HG03565 (cell line): ENCODE data around the gene KLHL6.
"Not testable (repeated sequence)": the region's sequence is repeated elsewhere in the genome, so short reads cannot be mapped to it uniquely, and the experiment has no call there.

Experiments used
- ATAC-seq: cut with Tn5 transposase; IDR thresholded peaks from one replicate; pipeline ENCODE4 v1.9.1; 2021; ENCODE audit warnings: mild to moderate bottlenecking, moderate library complexity; ENCODE audit not compliant: unreplicated experiment

Gene KLHL6

GRCh38 chr3:183488343-183488742, 67.2 kb downstream of the KLHL6 start:
- ATAC-seq: no peak

GRCh38 chr3:183487896-183488295, 67.6 kb downstream of the KLHL6 start:
- no peak for ATAC-seq

DNA sequence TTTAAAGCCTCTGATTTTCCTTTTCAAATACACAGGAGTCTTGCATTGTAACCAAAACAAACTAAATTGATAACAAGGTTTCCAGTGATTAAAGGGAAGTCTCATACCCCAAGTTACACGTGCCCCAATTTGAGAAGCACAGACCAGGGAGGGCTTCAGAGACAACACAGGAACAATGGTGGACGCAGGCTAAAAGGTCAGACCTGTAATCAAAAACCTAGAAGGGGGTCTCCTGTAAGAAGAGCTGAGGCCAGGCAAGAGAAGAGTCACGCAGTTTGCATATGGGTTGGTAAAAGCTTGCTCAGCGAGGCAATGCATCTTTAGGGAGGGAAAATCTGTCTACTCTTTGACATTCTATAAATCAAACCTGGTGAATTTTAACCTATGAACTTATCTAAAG, 68.5 kb downstream of the KLHL6 start:
- ATAC-seq: no peak

DNA sequence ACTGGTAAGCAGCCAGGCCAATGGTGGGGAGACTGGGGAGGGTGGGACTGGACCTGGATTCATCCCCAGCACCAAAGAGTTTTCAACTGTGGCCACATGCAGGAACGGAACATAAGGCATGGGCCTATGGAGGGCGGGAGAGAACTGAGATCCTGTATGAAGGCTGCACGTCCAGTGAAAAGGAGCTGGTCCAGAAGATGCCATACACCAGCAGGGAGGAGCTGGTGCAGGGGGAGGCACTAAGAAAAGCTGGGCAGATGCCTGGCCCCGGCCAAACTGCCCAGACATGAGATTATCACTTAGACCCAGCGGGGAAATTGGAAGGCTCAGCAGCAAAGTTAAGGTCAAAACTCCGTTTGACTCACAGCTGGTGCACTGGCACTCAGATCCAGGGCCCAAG, 69.0 kb downstream of the KLHL6 start:
- ATAC-seq: no peak

DNA sequence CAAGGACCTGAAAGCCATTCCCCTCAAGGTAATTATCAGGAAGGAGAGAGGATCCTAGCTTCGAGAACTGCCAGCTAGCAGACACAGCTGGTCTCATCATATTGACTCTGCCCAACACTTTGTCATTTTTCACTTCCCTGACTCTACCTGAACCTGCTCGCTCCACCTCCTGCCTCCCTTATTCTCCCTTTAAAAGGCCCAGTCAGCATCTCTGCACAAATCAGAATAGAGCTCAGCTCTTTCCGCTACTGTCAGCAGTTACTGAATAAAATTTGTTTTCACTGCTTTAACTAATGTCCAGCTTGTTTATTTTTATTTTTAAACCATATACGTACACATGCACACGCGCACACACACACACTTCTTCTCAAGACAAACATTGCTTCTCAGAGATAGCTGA, 69.9 kb downstream of the KLHL6 start:
- ATAC-seq: no peak

- no peak for ATAC-seq
Observed at GRCh38 chr3:183485093-183485492, 70.4 kb downstream of the KLHL6 start.

- ATAC-seq: no peak
Observed at GRCh38 chr3:183484431-183485075, 71.0 kb downstream of the KLHL6 start.

DNA sequence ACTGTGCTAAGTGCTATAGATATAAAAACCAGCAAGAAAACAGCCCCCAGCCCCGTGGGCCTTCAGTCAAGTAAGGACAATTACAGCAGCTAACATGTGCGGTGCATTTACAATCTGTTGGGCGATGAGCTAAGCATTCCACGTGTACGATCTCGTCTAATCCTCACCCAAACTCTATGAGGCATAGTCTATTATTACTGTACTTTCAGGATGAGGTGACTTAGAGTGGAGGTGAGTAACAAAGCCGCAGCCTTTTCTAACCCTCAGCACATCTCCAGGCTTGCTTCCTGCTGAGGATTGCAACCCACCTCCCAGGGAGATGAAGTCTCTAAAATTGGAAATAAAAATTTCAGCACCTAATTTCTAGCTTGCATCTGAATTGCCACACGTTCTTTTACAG, 73.9 kb downstream of the KLHL6 start:
- no peak for ATAC-seq

- ATAC-seq: no peak
Observed at GRCh38 chr3:183478501-183478900, 77.0 kb downstream of the KLHL6 start.

DNA sequence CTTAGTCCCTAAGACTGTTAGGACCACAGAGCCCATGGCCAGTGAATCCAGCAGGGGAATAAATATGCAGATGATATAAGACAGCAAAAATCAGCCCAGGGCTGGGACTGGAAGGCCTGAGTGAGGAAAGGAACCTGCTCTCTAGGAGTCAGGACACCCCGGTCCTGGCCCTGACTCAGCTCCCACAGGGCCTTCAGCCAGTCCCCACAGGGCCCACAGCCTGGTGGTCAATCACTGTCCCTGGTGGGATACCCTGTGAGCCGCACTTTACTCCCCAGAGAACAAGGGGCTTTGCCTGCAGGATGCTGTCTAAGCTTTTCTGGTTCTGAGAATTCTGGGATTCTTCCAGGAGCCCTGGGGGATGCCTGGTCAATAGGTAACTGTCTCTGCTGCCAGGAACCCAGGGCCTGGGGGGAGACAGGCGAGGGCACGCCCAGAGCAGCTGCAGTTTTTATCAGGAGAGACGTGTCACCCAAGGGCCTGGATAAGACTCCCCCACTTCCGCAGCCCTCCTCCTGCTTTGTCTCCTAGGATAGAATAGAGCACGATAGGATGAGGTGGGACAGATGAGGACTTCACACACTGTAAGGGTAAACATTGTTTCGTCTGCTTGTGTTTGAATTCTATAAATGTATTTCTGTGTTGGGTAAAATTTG, 77.6 kb downstream of the KLHL6 start:
- no peak for ATAC-seq

- not testable (repeated sequence) for ATAC-seq
Observed at GRCh38 chr3:183475764-183476162, 79.7 kb downstream of the KLHL6 start.

- ATAC-seq: no peak
Observed at GRCh38 chr3:183475016-183475763, 80.3 kb downstream of the KLHL6 start.

DNA sequence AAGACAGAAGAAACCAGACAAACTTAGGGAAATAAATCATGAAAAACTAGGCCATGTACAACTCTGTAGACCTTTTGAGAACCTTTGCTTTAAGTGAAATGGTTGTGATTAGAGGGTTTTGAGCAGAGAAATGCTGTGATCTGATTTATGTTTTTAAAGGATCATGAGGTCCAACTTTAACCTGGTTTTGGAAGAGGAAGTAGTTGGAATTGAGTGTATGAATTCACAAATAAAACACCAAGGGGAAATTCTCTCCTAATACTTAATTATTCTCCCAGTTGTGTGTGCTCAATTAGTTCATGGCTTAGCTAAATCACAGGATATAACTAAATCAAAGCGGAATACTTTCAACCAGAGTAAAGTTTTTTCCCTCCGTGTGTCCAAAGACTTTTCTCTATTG, 81.5 kb downstream of the KLHL6 start:
- ATAC-seq: no peak

GRCh38 chr3:183472155-183472554, 83.4 kb downstream of the KLHL6 start:
- ATAC-seq: no peak

DNA sequence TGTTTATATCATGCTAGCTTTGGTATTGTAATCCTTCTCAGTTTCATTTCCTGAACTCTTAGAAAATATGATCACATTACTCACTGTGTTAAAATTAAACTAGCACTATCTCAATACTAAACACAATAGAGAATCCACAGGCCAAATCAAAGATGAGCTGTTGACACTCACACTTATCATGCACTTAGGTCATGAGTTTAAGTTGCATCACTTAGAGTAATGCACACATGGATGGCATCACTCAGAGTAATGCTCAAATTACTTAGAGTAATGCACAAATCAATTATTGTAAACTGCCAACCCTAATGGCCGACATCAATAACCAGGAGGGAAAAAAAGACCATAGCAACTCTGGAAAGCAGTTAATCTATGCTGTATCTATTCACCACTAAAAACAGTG, 87.1 kb downstream of the KLHL6 start:
- ATAC-seq: no peak

GRCh38 chr3:183466575-183466974, 88.9 kb downstream of the KLHL6 start:
- no peak for ATAC-seq

DNA sequence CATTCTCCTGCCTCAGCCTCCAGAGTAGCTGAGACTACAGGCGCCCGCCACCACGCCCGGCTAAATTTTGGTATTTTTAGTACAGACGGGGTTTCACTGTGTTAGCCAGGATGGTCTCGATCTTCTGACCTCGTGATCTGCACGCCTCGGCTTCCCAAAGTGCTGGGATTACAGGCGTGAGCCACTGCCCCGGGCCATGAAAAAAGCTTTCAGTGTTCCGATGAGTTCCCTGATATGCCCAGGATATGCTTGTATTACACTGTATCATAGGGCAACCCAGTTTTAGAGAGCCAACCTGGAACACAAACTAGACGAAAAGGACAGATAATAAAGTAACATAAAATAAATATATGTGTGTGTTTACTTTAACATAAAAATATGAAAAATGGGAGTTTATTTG, 89.8 kb downstream of the KLHL6 start:
- ATAC-seq: not testable (repeated sequence)

GRCh38 chr3:183464480-183464879, 91.0 kb downstream of the KLHL6 start:
- ATAC-seq: no peak

DNA sequence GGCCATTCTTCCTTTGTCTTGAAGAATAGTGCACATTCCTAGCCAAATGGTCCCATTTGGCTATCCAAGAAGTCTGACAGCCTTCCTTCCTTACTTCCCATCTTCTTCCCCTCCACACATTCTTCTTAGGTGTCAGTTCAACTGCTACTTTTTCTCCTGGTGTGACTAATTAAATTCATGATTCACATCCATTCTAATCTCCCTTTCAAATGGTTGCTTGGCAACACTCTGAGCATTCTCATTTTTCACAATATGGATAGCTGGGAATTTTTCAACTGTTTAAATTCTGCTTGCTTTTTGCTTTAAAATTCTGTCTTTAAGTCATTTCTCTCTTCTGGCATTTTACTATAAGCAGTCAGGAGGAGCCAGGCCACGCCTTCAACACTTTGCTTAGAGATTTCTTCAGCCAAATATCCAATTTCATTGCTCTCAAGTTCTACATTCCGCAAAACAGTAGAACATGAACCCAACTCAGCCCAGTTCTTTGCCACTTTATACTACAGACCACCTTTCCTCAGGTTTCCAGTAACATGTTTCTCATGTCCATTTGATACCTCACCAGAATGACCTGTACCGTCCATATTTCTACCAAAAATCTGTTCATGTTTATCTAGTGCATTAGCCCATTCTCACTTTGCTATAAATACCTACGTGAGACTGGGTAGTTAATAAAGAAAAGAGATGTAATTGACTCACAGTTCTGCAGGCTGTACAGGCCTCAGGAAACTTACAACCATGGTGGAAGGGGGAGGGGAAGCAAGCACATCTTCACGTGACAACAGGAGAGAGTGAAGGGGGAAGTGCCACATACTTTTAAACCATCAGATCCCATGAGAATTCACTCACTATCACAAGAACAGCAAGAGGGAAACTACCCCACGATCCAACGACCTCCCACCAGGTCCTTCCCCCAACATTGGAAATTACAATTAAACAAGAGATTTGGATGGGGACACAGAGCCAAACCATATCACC, 95.1 kb downstream of the KLHL6 start:
- ATAC-seq: no peak

DNA sequence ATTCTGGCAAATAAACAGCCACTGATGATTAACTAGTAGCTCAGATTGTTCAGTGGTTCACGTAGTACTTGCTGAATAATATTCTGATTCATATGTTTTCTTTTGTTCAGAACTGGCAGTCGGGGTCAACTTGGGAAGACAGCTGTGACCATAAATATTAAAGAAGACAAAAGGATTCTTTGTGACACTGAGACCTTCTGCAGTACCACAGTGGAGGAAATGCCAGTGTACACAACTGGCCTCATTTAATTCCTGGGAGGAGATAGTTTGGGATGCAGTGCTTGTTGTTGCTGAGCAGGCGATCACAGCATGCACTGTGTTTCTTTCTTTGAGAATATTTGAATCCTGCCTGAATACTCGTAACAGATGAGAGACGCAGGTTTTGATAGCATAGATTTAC, 100.4 kb downstream of the KLHL6 start:
- no peak for ATAC-seq

DNA sequence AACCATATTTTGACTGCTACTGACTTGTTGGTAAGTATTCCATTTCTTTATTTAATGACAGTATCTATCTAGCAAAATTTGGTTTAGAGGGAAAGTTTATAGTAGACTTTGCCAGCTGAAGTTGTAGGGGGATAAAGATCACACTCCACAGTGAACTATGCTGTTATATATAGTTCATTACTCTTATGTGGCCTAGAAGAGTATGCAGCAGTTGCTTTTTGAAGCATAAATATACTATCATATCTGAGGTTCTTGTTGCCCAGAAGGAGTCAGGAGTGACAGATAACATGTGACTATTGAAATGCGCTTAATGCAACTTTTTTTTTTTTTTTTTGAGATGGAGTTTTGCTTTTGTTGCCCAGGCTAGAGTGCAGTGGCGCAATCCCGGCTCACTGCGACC, 101.4 kb downstream of the KLHL6 start:
- no peak for ATAC-seq
